ENCODE data around the gene DCUN1D5. TPM values are rescaled to one million over a fixed set of nuclear protein-coding genes. Genes with fewer than 3 reads are reported as not detected.

The DCUN1D5 gene
- 53.8 and 87.4 TPM in 2 replicates for total RNA-seq (2022)
- percentile 94 among the genes with signal in this experiment for Bru-seq, nascent RNA
- BruChase-seq, experiment 1, labeled RNA remaining after a 6-hour chase, result percentile 82 among the genes with signal in this experiment
- BruChase-seq, experiment 2, labeled RNA remaining after a 2-hour chase, result percentile 91 among the genes with signal in this experiment
- long read RNA-seq, transcript DCUN1D5-201 (8 exons, 1,337 nt), result major isoform, 183 of 228 reads
- long read RNA-seq, partial matches to known transcripts, result 3 of 228 reads
- long read RNA-seq, other reads (novel, unspliced or antisense), result 39 of 228 reads

- H3K27ac Mint-ChIP-seq (ENCODE audit: low read depth, unreplicated experiment), result peak within 1 kb of the TSS; percentile 92
- no TSS peak for BruUV-seq (replicated peaks)
- peak within 1 kb of the TSS; percentile 79 for H3K4me3 Mint-ChIP-seq (ENCODE audit: unreplicated experiment)
- ChIA-PET POLR2A (interaction anchor here (0.5 to 8.2 kb wide), 13 partner anchors 8 to 1254 kb away, joined by 3 to 300 read pairs (median 4); partner anchors contain the start of gene DYNC2H1), CTCF (interaction anchor here (0.5 to 3.2 kb wide), 5 partner anchors 8 to 1222 kb away, joined by 3 to 44 read pairs (median 4); partner anchors contain the start of gene DYNC2H1)
- intact Hi-C loops (cut with micrococcal nuclease), result loop anchor here (1.0 kb wide), 1 partner anchor 17 kb away; the partner anchor contains the start of gene DYNC2H1
- no peaks in the 10 kb centered on the region for H3K27me3 Mint-ChIP-seq (ENCODE audit: insufficient read depth, unreplicated experiment)
- peak; percentile 95 for DNase-seq (ENCODE audit: unreplicated experiment)
- peaks cover 17% of the 10 kb centered on the region for H3K36me3 Mint-ChIP-seq (ENCODE audit: insufficient read depth, unreplicated experiment)
- H3K4me1 Mint-ChIP-seq (ENCODE audit: insufficient read depth, unreplicated experiment), result peaks cover 14% of the 10 kb centered on the region
- no peaks in the 10 kb centered on the region for H3K9me3 Mint-ChIP-seq (ENCODE audit: unreplicated experiment)
- no peak for TF ChIP-seq CTCF (IDR thresholded peaks at IDR 0.05; ENCODE audit: unreplicated experiment)
Measured at GRCh38 chr11:103091801-103092524, at the start of gene DCUN1D5. DCUN1D5 (minus strand) TSS chr11:103092160; CDS start chr11:103091872, 288 bp downstream.

- no TSS peak for BruUV-seq (replicated peaks)
- no peaks in the 10 kb centered on the region for H3K4me1 Mint-ChIP-seq (ENCODE audit: insufficient read depth, unreplicated experiment)
- ChIA-PET CTCF (interaction anchor here (0.6 kb wide), 1 partner anchor 41 kb away, joined by 3 read pairs; no protein-coding TSS in a partner anchor), POLR2A (interaction anchor here (1.3 kb wide), 1 partner anchor 33 kb away, joined by 5 read pairs; the partner anchor contains the start of gene DCUN1D5)
- no peak overlapping the region for H3K4me3 Mint-ChIP-seq (ENCODE audit: unreplicated experiment)
- no peak for TF ChIP-seq CTCF (IDR thresholded peaks at IDR 0.05; ENCODE audit: unreplicated experiment)
- peaks cover 65% of the 10 kb centered on the region for H3K36me3 Mint-ChIP-seq (ENCODE audit: insufficient read depth, unreplicated experiment)
- no peaks in the 10 kb centered on the region for H3K27me3 Mint-ChIP-seq (ENCODE audit: insufficient read depth, unreplicated experiment)
- no peaks in the 10 kb centered on the region for H3K9me3 Mint-ChIP-seq (ENCODE audit: unreplicated experiment)
- no peak for DNase-seq (ENCODE audit: unreplicated experiment)
- no peak overlapping the region for H3K27ac Mint-ChIP-seq (ENCODE audit: low read depth, unreplicated experiment)
- intact Hi-C loops (cut with micrococcal nuclease), result no loop called here
Measured at GRCh38 chr11:103125462-103125861, 33.5 kb upstream of the DCUN1D5 start.

- no TSS peak for BruUV-seq (replicated peaks)
- POLR2A ChIA-PET, result interaction anchor here (15.9 kb wide), 1 partner anchor 23 kb away, joined by 300 read pairs; the partner anchor contains the start of gene DCUN1D5
Measured at GRCh38 chr11:103114836-103115235, 22.9 kb upstream of the DCUN1D5 start.

More at GRCh38 chr11:103114836-103115235, 22.9 kb upstream of the DCUN1D5 start:
- no peak for TF ChIP-seq CTCF (IDR thresholded peaks at IDR 0.05; ENCODE audit: unreplicated experiment)
- DNase-seq (ENCODE audit: unreplicated experiment), result no peak
- CTCF ChIA-PET, result interaction anchor here (0.6 kb wide), 1 partner anchor 9 kb away, joined by 4 read pairs; no protein-coding TSS in a partner anchor
- Mint-ChIP-seq H3K27me3 (ENCODE audit: insufficient read depth, unreplicated experiment) (no peaks in the 10 kb centered on the region), H3K36me3 (ENCODE audit: insufficient read depth, unreplicated experiment) (peaks cover 37% of the 10 kb centered on the region), H3K27ac (ENCODE audit: low read depth, unreplicated experiment) (no peak overlapping the region), H3K4me3 (ENCODE audit: unreplicated experiment) (no peak overlapping the region), H3K4me1 (ENCODE audit: insufficient read depth, unreplicated experiment) (peaks cover 13% of the 10 kb centered on the region), H3K9me3 (ENCODE audit: unreplicated experiment) (no peaks in the 10 kb centered on the region)
- intact Hi-C loops (cut with micrococcal nuclease), result no loop called here
